Cardiac septum (tissue), 1 donor: ENCODE results near the gene GCKR. TPM values are rescaled to one million over a fixed set of nuclear protein-coding genes. Genes with fewer than 3 reads are reported as not detected.

ENCODE experiments used
- DNase-seq: peaks from one replicate; pipeline ENCODE4 v3.0.0-alpha.2; 2020; ENCODE audit warnings: low spot score
- intact Hi-C: fragments of 100-400 bp; cut with DNase I; formaldehyde crosslinking; loops from one replicate; pipeline ENCODE4 v1.14.0; 2022
- long read RNA-seq: library from polyadenylated mRNA; unstranded; transcript quantifications from one replicate; pipeline ENCODE4 v2.0.0, GENCODE V29; 2021
- total RNA-seq: library from RNA; stranded (reverse); fragmentation: NEBNext Ultra II Directional; extraction: Animal tissue kit (Norgen Biotek cat#: 25700); gene quantifications from one replicate; pipeline ENCODE4 v1.2.1, GENCODE V29; 2021
- donor health status: DM: no; HTN: no; CAD: no.

GCKR gene, protein sequence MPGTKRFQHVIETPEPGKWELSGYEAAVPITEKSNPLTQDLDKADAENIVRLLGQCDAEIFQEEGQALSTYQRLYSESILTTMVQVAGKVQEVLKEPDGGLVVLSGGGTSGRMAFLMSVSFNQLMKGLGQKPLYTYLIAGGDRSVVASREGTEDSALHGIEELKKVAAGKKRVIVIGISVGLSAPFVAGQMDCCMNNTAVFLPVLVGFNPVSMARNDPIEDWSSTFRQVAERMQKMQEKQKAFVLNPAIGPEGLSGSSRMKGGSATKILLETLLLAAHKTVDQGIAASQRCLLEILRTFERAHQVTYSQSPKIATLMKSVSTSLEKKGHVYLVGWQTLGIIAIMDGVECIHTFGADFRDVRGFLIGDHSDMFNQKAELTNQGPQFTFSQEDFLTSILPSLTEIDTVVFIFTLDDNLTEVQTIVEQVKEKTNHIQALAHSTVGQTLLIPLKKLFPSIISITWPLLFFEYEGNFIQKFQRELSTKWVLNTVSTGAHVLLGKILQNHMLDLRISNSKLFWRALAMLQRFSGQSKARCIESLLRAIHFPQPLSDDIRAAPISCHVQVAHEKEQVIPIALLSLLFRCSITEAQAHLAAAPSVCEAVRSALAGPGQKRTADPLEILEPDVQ
- total RNA-seq, result not detected
- long read RNA-seq, result 0 reads

DNA sequence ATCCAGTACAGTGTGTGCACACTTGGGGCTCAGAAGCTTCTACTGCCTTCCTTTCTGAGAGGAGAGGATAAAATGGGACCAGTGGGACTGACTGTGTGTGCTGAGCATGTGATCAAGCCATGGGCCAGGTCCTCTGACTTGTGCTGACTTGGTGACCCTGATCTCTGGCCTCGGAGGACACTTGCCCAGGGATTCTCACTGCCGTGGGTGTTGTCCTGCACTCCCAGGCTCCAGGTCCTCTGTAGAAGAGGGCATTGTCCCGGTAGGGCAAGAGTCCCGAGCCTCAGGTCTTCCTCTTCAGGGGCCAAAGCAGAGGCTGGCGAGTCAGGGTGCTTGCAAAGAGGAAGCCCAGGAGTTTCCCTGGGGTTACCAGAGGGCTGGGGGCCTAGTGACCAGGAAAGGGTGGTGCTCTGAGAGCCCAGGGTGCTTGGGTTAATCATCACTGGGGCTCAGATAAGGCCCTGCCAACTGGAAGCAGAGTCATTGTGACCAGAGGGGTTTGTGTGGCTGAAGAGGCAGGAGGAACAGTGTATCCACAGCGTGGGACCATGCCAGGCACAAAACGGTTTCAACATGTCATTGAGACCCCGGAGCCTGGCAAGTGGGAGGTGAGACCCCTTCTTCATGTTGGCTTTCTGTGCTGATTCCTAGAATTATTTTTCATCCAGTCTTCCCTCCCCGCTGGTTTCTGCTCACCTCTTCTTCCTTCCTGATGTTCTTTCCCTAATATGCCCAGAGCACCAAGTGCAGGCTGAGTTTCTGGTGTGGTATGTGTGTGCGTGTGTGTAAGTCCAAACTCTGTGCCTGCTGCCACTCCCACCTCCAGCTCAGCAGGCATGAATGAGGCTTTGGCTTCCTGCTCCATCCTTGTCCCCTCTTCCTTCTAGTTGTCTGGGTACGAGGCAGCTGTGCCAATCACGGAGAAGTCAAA is at the start of gene GCKR:
TSS of gene GCKR (plus strand) at position 483 of the 931 bp plus-strand sequence. CDS start at position 549, 66 bp downstream.
- DNase-seq, result no peak

DNA sequence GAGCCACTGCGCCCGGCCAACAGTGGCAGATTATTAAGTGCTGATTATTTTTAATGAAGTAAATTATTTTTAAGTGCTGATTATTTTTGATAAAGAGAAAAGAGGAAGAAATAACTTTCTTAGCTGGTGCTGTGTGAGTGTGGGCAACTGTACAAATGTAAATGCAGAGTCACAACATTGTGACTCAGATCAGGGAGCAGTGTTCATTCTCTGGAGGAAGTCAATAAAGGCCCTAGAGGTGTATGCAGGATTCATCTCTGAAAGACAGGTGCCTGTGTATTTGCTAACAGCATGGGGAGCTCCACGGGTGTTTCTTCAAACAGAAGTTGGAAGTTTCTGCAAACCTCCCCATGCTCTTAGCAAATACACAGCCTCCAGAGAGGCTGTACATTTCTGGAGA is 48.3 kb upstream of the GCKR start:
- intact Hi-C loops, result no loop called here
- DNase-seq, result no peak

More for the DNA sequence above, at the start of gene GCKR:
- intact Hi-C loops, result no loop called here

DNA sequence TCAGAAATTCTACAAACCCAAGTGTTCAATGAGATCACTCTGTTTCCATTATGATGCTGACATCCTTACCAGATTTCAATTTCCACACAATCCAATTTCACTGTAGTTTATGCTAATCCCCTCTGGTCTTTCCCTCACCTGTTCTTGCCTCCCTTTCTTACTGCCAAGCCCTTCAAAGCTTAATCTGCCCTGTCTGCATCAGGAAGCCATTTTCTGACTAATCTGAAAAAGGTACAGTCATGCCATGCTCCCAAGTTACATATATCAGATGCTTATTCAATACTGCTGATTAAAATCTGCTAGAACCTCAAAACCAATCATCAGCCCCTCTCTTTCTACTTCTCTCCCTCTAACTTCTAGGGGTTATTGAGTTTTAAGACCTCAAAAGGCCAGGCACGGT is 45.5 kb upstream of the GCKR start:
- DNase-seq, result no peak
- intact Hi-C loops, result no loop called here

DNA sequence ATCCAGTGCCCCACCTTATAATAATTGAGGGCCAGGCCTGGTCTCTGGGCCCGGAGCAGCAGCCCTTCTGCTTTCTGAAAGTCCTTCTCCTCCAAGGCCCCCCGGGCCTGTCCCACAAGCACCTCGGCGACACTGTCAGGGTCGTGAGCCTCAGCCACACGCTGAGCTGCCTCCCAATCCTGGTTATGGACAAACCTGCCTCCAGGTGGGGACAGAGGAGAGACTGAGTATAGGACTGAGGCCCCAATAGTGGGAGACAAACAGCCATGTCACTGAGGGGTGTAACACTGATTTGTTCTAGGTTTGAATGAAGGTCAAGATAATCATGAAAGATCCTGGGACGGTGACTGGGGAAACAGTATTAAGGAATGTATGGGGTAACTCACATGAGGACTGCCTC is 42.7 kb upstream of the GCKR start:
- DNase-seq, result no peak

DNA sequence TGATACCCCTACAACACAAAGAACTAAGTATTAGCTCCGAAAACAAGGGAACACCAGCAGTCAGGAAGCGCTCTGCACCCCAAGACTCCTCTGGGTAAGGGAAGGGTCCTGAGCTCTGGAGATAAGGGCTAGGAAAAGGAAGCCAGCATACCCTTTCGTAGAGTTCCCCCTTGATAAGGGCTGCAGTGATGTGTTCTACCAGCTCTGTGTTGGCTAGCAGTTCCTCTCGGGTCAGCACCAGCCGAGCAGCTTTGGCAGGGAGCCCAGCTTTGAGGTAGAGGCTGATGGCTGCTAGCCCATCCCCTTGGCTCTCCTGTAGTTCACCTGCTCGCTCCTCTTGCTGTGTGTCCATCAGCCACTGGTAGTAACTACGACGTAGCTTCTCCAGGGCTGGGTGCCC is 35.5 kb upstream of the GCKR start:
- no peak for DNase-seq

More for the DNA sequence above, 42.7 kb upstream of the GCKR start:
- intact Hi-C loops, result no loop called here

DNA sequence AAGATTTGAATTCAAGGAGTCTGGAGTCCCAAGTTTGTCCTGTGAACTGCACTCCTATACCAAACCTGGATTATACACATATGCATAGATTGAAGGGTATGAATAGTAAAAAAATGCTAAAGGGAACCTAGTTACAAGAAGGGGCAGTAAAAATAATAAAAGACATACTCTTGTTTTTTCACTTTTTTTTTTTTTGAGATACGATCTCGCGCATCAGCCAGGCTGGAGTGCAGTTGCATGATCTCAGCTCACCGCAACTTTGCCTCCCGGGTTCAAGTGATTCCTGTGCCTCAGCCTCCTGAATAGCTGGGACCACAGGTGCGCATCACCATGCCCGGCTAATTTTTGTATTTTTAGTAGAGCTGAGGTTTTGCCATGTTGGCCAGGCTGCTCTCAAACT is 32.2 kb upstream of the GCKR start:
- no peak for DNase-seq
- intact Hi-C loops, result no loop called here

More for the DNA sequence above, 35.5 kb upstream of the GCKR start:
- intact Hi-C loops, result no loop called here

DNA sequence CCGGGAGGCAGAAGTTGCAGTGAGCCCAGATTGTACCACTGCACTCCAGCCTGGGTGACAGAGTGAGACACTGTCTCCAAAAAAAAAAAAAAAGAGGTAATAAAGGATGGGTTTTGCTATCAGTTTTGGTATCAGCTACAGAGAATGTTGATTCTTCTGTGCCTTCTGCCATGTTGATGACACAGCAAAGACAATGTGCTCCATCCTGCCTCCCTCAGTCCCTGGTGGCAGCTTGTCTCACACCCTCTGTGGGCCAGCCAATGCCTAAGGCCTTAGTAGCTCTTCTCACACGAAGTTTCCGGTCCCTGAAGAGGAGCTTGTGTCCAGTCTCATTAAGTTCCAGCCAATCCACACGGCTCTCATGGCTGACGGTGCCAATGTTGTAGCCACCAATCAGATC is 24.7 kb upstream of the GCKR start:
- DNase-seq, result no peak
- intact Hi-C loops, result no loop called here

DNA sequence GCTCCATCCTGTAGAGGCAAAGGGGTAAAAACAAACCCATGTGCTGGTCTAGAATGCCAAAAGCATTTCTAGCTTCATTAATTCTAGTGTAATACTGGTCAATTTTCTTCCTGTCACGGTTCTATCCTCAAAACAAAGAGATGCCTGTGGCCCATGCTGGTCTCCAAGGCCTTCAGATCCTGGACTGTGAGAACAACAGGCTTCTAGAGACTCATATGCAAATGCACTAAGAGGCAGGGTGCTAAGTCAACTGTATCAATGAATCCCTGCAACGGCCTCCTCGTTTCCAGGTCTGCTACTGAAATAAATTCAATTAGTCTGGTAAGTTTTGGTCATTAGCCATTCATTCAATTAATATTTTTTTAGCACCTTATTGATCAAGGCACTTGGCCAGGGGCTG is 11.1 kb upstream of the GCKR start:
- no peak for DNase-seq
- intact Hi-C loops, result loop anchor here (5.0 kb wide), 1 partner anchor 58 kb away; the partner anchor contains the start of gene NRBP1

DNA sequence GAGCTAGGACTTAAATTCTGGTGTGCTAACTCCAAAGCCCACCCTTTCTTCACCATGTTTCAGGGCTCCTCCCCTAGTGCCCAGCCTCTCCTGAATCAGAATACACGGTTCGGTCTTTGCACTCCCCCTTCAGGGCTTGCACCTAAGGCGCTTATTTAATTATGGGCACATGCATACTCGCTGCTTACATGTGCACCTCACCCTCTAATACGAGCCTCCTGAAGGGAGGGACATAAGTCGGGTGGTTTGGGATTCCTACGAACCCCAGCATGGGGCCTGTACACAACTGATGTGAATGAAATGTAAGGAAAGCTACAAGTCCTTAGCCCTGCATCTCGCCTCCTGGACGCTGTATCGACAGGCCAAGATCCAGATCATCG is 7.5 kb upstream of the GCKR start:
- intact Hi-C loops, result loop anchor here (5.0 kb wide), 1 partner anchor 62 kb away; the partner anchor contains the start of gene NRBP1
- no peak for DNase-seq

DNA sequence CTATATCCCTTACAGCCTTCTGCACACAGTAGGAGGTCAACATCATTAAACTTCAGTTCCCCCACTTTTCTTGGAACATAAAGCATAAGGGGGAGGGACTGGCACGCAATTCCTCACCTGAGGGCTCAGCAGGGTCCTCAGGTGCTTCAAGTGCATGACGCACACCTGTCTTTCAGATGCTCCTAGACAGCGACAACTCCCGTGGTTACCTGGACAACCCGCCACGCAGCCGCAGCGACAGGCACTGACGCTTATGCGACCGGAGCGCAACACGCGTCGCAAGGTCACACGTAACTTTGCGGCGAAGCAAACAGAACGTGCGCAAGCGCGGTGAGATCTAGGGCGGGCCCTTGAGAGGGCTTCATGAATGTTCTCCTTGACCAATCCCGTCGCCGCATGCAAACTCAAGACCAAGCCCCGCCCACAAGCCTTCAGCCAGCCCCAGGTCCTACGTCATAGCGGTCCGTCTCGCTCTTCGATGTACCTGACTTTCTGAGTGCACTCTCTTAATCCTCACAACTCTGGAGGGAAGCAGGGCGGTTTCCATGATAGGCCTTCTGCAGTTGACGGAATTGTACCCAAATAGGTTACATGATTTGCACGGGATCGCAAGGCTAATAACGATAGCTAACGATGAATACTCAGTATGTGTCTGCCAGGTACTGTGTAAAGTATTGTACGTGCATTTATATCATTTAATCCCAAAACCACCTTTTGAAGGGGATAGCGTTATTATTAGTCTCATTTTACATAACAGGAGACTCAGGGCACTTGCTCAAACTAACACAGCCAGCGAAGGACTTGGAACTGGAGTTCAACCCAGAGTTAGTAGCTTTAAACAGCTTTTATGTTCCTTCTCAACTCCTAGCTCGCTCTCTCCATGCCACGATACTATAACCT is 6.9 kb upstream of the GCKR start, which contains the start of gene IFT172:
TSS of gene IFT172 (minus strand) at position 246 of the 900 bp plus-strand sequence. CDS start at position 156, 90 bp downstream.
- intact Hi-C loops, result loop anchor here (5.0 kb wide), 3 partner anchors 62 to 143 kb away; partner anchors contain the start of genes NRBP1 and ZNF512
- peak; percentile 99 for DNase-seq

DNA sequence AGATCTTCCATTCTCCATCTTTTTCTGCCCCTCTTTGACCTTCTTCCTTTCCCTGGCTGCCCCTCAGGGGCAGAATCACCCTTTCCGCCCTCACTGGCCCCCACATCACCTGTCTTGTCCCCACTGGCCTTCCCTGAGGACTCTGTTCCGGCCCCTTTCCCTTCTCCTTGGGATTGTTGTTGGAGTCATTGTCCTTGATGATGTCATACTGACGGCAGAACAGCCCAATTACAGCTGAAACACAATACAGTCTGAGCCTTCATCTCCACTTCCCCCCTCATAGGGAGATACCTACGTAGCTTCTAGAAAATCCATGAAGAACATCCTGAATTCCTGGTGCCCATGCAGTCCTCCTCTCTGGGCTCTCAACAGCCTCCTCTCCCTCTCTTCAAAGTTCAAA is 4.1 kb upstream of the GCKR start:
- intact Hi-C loops, result loop anchor here (5.0 kb wide), 2 partner anchors 90 to 140 kb away; partner anchors contain the start of gene ZNF512
- no peak for DNase-seq

DNA sequence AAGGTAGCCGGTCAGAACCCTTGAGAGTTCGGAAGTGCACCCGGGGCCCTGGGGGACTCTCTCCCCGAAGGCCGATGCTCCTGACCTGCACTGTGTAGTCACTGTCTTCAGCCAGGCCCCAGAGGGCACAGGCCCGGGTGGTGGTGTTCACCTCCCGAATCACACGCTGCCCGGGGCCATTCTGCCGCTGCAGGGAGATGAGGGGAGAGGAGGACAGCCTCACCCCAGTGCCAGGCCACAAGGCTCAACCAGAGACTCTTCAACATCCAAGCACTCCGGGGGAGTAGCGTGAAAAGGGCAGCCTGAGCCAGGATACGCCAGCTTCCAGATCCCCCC is 2.7 kb upstream of the GCKR start:
- no peak for DNase-seq
- intact Hi-C loops, result loop anchor here (5.0 kb wide), 2 partner anchors 88 to 138 kb away; partner anchors contain the start of gene ZNF512

DNA sequence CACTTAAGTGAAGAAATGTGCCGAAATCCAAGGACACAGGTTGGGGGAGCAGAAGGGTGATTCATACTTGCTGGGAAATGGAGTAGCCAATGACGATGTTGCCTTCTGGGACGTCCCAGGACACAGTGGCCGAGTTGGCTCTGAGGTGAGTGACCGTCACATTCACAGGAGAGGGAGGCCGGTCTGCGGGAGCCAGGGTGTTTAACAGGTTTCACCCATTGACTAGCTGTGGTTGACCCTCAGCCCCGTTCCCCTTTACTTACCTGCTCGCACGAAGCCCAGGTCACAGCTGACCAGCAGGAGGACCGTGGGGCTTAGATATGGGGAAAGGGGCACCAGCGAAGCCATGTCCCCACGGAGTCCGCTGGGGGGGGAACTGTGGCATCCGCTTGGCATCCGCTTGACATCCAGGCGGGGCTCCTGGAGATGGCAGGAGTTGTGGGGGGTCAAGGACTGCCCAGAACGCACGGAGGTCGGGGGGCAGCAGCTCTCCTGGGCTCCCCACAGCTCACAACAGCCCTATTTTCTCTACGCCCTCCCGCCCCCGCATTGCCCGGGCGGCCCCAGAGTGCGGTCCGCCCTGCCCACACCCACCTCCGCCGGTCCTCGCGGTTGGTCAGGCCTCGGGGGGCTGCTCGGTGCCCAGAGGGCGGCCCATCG is 2.2 kb upstream of the GCKR start:
- intact Hi-C loops, result loop anchor here (5.0 kb wide), 2 partner anchors 88 to 138 kb away; partner anchors contain the start of gene ZNF512
- DNase-seq, result no peak

DNA sequence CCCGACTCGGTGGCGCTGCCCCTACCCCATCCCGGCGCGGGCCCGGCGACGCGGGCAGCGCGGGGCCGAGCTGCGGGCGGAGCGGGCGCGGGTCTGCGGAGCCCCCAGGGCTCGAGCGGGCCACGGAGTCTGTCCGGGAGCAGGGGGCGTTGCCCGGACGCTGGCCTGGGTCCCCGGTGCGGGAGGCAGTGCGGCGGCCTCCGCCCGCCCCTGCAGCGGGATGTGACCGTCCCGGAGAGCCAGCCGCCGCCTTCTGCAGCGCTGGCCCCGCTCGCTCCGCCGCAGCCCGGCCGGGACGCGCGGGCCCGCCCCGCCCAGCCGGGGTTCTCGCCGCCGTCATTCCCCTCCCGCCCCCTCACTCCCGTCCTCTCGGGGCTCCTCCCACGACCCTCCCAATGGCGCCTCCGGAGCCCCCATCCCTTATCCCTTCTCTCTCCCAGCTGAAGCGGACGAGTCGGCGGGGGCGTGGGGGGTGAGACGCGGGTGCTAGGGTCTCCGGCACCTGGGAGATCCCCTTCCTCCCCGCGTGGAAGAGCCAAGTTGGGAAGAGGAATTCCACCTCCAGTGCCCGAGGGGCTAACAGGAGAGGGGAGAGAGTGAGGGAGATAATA is 1.6 kb upstream of the GCKR start, which contains the start of gene FNDC4:
TSS of gene FNDC4 (minus strand) at position 257 of the 611 bp plus-strand sequence. CDS start 521 bp downstream, outside the sequence.
- intact Hi-C loops, result loop anchor here (5.0 kb wide), 2 partner anchors 87 to 137 kb away; partner anchors contain the start of gene ZNF512
- DNase-seq, result no peak

DNA sequence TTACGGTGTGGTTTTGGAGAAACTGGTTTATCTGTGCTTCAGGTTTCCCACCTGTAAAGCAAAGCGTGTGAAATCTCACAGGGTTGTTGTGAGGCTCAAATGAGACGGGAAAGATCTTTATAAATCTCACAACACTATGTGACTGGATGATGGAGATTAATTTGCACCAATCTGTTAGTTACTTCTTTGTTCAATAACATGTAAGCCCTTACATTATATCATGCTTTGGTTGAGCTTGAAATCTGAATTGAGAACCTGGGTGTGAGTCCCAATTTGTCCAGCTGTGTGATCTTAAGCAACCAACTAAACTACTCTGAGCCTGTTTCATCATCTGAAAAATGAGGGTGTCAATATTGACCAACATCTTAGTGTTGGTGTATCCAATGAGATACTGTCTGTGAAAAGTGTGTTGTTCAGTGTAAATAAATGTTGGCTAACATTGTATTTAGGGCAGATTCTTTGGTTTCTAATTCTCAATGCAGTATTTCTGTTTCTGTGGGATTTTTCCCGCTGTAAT is 741 bp upstream of the GCKR start:
- intact Hi-C loops, result no loop called here
- no peak for DNase-seq

DNA sequence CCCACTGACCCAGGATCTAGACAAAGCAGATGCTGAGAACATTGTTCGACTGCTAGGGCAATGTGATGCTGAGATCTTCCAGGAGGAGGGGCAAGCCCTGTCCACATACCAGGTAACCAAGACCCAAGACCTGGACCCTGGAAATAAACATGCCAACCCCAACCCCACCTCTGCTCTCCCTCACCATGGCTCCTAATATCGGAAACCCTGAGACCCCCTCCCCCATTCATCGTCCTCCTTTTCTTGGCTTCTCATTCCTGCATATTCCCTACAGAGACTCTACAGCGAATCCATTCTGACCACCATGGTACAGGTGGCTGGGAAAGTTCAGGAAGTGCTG is 619 bp downstream of the GCKR start:
- intact Hi-C loops, result no loop called here

DNA sequence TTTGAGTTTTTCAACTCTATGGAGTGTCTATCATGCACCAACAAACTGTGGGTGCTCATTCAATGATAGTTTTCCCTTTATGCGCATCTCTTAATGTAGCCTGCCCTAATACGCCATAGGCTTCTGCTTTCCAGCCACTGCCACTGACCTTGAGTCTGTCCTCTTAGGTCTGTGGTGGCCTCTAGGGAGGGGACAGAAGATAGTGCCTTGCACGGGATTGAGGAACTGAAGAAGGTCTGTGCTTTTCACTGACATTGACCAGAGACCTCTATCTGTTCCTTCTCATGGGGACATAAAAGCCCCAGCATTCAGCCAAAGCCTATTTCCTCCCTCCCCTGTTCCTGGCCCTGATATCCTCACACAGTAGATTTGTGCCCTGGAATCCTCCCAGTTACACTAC is 2.3 kb downstream of the GCKR start:
- intact Hi-C loops, result no loop called here
- no peak for DNase-seq

More for the DNA sequence above, 619 bp downstream of the GCKR start:
- DNase-seq, result no peak
